ENCODE data around the gene IQCH.
A peak's percentile ranks its signal among the peaks of the same experiment; 100 is the strongest.

The IQCH gene

GRCh38 chr15:67479781-67480505 is 225.4 kb downstream of the IQCH start:
- TF ChIP-seq SIN3A (IDR thresholded peaks at IDR 0.05; ENCODE audit: borderline replicate concordance, insufficient read depth, low read length) (no peak), POLR2AphosphoS5 (IDR thresholded peaks at IDR 0.05; ENCODE audit: low read depth, low read length) (peak; percentile 52; the same call in 1 of the 2 replicates), FOXP2 (optimal IDR thresholded peaks at IDR 0.05; ENCODE audit: borderline replicate concordance, extremely low read depth, extremely low read length, insufficient read depth) (peak; percentile 97)

- no peak for TF ChIP-seq REST (IDR thresholded peaks at IDR 0.05; ENCODE audit: insufficient read depth in 1 of 2, low read depth in 2 of 2, low read length in 2 of 2)
- no peak for TF ChIP-seq POLR2AphosphoS5 (IDR thresholded peaks at IDR 0.05; ENCODE audit: low read depth, low read length)
- no peak for TF ChIP-seq FOXP2 (optimal IDR thresholded peaks at IDR 0.05; ENCODE audit: borderline replicate concordance, extremely low read depth, extremely low read length, insufficient read depth)
- no peak for TF ChIP-seq TAF1 (IDR thresholded peaks at IDR 0.05; ENCODE audit: borderline replicate concordance, insufficient read depth, low read length)
- TF ChIP-seq SIN3A (IDR thresholded peaks at IDR 0.05; ENCODE audit: borderline replicate concordance, insufficient read depth, low read length): no peak
Observed at GRCh38 chr15:67480741-67481140, 226.2 kb downstream of the IQCH start.

GRCh38 chr15:67481680-67482079 is 227.1 kb downstream of the IQCH start:
- TF ChIP-seq FOXP2 (optimal IDR thresholded peaks at IDR 0.05; ENCODE audit: borderline replicate concordance, extremely low read depth, extremely low read length, insufficient read depth) (no peak), REST (IDR thresholded peaks at IDR 0.05; ENCODE audit: insufficient read depth in 1 of 2, low read depth in 2 of 2, low read length in 2 of 2) (no peak), TAF1 (IDR thresholded peaks at IDR 0.05; ENCODE audit: borderline replicate concordance, insufficient read depth, low read length) (no peak), POLR2AphosphoS5 (IDR thresholded peaks at IDR 0.05; ENCODE audit: low read depth, low read length) (no peak), SIN3A (IDR thresholded peaks at IDR 0.05; ENCODE audit: borderline replicate concordance, insufficient read depth, low read length) (no peak)

- no peak for TF ChIP-seq REST (IDR thresholded peaks at IDR 0.05; ENCODE audit: insufficient read depth in 1 of 2, low read depth in 2 of 2, low read length in 2 of 2)
- TF ChIP-seq POLR2AphosphoS5 (IDR thresholded peaks at IDR 0.05; ENCODE audit: low read depth, low read length): no peak
- no peak for TF ChIP-seq SIN3A (IDR thresholded peaks at IDR 0.05; ENCODE audit: borderline replicate concordance, insufficient read depth, low read length)
- TF ChIP-seq FOXP2 (optimal IDR thresholded peaks at IDR 0.05; ENCODE audit: borderline replicate concordance, extremely low read depth, extremely low read length, insufficient read depth): no peak
- TF ChIP-seq TAF1 (IDR thresholded peaks at IDR 0.05; ENCODE audit: borderline replicate concordance, insufficient read depth, low read length): no peak
Observed at GRCh38 chr15:67495585-67495984, 241.0 kb downstream of the IQCH start.

- no peak for TF ChIP-seq SIN3A (IDR thresholded peaks at IDR 0.05; ENCODE audit: borderline replicate concordance, insufficient read depth, low read length)
- no peak for TF ChIP-seq POLR2AphosphoS5 (IDR thresholded peaks at IDR 0.05; ENCODE audit: low read depth, low read length)
- no peak for TF ChIP-seq FOXP2 (optimal IDR thresholded peaks at IDR 0.05; ENCODE audit: borderline replicate concordance, extremely low read depth, extremely low read length, insufficient read depth)
- no peak for TF ChIP-seq REST (IDR thresholded peaks at IDR 0.05; ENCODE audit: insufficient read depth in 1 of 2, low read depth in 2 of 2, low read length in 2 of 2)
- no peak for TF ChIP-seq TAF1 (IDR thresholded peaks at IDR 0.05; ENCODE audit: borderline replicate concordance, insufficient read depth, low read length)
Observed at GRCh38 chr15:67501177-67501835, 246.7 kb downstream of the IQCH start.

Measured in PFSK-1 (cell line).